Measurements from ENCODE around the gene ABCB8. TPM values are rescaled to one million over a fixed set of nuclear protein-coding genes. Genes with fewer than 3 reads are reported as not detected.

The ABCB8 gene
- total and polyA plus RNA-seq, 9 of the 15 experiments (the other 6 are each of a cell fraction or from before 2014, with no cell fraction given) = 7.6 to 106 (median 36.3) TPM

DNA sequence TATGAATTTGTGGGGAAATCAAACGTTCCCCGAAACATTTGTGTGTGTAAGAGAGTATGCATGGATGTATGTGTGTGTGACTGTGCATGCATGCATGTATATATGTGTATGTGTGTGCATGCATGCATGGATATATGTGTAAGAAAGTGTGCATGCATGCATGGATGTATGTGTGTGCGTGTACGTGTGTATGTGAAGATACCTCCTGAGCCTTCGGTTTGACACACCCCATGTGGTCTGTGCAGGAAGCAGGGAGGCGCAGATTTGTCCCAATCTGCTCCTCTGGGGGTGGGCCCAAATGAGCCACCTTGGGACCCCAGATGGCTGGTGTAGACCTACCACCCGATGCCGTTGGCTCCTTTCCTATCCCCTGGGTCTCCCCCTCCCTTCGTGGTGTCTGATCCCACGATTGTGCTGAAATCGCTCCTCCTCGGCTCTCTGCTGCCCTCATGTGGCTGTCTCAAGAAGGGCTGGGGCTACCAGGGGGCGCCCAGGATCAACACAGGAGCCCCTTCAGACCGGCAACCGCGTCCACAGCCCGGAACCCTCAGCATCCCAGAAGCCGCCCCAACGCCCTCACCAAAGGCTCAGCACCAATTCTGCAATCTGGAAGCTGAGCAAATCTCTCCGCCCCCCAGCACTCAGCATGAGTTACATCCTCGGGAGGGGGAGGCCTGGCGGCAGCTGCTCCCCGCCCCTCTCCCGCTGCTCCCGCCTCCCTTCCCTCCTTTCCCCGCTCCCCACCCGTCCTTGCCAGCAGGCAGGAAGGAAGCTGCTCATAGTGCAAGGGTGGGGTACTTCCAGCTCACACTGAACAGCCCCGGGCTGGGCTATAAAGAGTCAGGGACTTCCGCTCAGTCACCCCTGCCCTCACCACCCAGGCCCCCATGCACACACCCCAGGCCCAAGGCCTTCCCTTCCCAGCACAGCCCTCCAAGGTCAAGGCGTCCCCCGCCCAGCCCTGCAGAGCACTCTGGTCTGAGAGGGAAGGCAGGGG is 39.7 kb upstream of the ABCB8 start (continued):
- TF ChIP-seq, protein P1, sequence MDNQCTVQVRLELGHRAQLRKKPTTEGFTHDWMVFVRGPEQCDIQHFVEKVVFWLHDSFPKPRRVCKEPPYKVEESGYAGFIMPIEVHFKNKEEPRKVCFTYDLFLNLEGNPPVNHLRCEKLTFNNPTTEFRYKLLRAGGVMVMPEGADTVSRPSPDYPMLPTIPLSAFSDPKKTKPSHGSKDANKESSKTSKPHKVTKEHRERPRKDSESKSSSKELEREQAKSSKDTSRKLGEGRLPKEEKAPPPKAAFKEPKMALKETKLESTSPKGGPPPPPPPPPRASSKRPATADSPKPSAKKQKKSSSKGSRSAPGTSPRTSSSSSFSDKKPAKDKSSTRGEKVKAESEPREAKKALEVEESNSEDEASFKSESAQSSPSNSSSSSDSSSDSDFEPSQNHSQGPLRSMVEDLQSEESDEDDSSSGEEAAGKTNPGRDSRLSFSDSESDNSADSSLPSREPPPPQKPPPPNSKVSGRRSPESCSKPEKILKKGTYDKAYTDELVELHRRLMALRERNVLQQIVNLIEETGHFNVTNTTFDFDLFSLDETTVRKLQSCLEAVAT (IDR thresholded peaks at IDR 0.05) = 0 out of 4 replicates have a peak, but pooled peaks of 1 of the 2 experiments have one; percentile 48
- TF ChIP-seq PTBP1 (IDR thresholded peaks at IDR 0.05; ENCODE audit: low read depth, low read length) = no peak
- TF ChIP-seq, protein P2, sequence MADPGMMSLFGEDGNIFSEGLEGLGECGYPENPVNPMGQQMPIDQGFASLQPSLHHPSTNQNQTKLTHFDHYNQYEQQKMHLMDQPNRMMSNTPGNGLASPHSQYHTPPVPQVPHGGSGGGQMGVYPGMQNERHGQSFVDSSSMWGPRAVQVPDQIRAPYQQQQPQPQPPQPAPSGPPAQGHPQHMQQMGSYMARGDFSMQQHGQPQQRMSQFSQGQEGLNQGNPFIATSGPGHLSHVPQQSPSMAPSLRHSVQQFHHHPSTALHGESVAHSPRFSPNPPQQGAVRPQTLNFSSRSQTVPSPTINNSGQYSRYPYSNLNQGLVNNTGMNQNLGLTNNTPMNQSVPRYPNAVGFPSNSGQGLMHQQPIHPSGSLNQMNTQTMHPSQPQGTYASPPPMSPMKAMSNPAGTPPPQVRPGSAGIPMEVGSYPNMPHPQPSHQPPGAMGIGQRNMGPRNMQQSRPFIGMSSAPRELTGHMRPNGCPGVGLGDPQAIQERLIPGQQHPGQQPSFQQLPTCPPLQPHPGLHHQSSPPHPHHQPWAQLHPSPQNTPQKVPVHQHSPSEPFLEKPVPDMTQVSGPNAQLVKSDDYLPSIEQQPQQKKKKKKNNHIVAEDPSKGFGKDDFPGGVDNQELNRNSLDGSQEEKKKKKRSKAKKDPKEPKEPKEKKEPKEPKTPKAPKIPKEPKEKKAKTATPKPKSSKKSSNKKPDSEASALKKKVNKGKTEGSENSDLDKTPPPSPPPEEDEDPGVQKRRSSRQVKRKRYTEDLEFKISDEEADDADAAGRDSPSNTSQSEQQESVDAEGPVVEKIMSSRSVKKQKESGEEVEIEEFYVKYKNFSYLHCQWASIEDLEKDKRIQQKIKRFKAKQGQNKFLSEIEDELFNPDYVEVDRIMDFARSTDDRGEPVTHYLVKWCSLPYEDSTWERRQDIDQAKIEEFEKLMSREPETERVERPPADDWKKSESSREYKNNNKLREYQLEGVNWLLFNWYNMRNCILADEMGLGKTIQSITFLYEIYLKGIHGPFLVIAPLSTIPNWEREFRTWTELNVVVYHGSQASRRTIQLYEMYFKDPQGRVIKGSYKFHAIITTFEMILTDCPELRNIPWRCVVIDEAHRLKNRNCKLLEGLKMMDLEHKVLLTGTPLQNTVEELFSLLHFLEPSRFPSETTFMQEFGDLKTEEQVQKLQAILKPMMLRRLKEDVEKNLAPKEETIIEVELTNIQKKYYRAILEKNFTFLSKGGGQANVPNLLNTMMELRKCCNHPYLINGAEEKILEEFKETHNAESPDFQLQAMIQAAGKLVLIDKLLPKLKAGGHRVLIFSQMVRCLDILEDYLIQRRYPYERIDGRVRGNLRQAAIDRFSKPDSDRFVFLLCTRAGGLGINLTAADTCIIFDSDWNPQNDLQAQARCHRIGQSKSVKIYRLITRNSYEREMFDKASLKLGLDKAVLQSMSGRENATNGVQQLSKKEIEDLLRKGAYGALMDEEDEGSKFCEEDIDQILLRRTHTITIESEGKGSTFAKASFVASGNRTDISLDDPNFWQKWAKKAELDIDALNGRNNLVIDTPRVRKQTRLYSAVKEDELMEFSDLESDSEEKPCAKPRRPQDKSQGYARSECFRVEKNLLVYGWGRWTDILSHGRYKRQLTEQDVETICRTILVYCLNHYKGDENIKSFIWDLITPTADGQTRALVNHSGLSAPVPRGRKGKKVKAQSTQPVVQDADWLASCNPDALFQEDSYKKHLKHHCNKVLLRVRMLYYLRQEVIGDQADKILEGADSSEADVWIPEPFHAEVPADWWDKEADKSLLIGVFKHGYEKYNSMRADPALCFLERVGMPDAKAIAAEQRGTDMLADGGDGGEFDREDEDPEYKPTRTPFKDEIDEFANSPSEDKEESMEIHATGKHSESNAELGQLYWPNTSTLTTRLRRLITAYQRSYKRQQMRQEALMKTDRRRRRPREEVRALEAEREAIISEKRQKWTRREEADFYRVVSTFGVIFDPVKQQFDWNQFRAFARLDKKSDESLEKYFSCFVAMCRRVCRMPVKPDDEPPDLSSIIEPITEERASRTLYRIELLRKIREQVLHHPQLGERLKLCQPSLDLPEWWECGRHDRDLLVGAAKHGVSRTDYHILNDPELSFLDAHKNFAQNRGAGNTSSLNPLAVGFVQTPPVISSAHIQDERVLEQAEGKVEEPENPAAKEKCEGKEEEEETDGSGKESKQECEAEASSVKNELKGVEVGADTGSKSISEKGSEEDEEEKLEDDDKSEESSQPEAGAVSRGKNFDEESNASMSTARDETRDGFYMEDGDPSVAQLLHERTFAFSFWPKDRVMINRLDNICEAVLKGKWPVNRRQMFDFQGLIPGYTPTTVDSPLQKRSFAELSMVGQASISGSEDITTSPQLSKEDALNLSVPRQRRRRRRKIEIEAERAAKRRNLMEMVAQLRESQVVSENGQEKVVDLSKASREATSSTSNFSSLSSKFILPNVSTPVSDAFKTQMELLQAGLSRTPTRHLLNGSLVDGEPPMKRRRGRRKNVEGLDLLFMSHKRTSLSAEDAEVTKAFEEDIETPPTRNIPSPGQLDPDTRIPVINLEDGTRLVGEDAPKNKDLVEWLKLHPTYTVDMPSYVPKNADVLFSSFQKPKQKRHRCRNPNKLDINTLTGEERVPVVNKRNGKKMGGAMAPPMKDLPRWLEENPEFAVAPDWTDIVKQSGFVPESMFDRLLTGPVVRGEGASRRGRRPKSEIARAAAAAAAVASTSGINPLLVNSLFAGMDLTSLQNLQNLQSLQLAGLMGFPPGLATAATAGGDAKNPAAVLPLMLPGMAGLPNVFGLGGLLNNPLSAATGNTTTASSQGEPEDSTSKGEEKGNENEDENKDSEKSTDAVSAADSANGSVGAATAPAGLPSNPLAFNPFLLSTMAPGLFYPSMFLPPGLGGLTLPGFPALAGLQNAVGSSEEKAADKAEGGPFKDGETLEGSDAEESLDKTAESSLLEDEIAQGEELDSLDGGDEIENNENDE (IDR thresholded peaks at IDR 0.05; ENCODE audit: low read depth, low read length) = no peak
- TF ChIP-seq IFI16 (CRISPR knock-in tag; IDR thresholded peaks at IDR 0.05) = no peak
- TF ChIP-seq BCL6 (CRISPR knock-in tag; IDR thresholded peaks at IDR 0.05) = no peak
- no peak for TF ChIP-seq RBBP5 (IDR thresholded peaks at IDR 0.05; ENCODE audit: borderline replicate concordance, insufficient read depth, low read length, poor library complexity, severe bottlenecking)
- peak; percentile 60; the same call in 1 of the 2 replicates for TF ChIP-seq SMARCE1 (IDR thresholded peaks at IDR 0.05)
- TF ChIP-seq ZNF217 (CRISPR knock-in tag; IDR thresholded peaks at IDR 0.05) = no peak
- no peak for TF ChIP-seq DDX20 (tag; IDR thresholded peaks at IDR 0.05; ENCODE audit: low read depth)
- TF ChIP-seq, protein P3, sequence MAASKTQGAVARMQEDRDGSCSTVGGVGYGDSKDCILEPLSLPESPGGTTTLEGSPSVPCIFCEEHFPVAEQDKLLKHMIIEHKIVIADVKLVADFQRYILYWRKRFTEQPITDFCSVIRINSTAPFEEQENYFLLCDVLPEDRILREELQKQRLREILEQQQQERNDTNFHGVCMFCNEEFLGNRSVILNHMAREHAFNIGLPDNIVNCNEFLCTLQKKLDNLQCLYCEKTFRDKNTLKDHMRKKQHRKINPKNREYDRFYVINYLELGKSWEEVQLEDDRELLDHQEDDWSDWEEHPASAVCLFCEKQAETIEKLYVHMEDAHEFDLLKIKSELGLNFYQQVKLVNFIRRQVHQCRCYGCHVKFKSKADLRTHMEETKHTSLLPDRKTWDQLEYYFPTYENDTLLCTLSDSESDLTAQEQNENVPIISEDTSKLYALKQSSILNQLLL (CRISPR knock-in tag; IDR thresholded peaks at IDR 0.05; ENCODE audit: borderline replicate concordance) = no peak
- no peak for TF ChIP-seq DIDO1 (tag; IDR thresholded peaks at IDR 0.05; ENCODE audit: low read depth)
- TF ChIP-seq CTBP1 (IDR thresholded peaks at IDR 0.05; ENCODE audit: borderline replicate concordance) = peak; percentile 70; the same call in 1 of the 2 replicates
- TF ChIP-seq BCOR (IDR thresholded peaks at IDR 0.05) = no peak

Measured in K562 (cell line).